GM10847 (cell line): ENCODE results near the gene BORCS8.

Source experiments
- POLR2A ChIP-seq: IDR thresholded peaks from 2 replicates; pipeline ENCODE4 v1.6.1; 2011; ENCODE audit not compliant: insufficient read length; ENCODE audit errors: extremely low read depth

Gene BORCS8

DNA sequence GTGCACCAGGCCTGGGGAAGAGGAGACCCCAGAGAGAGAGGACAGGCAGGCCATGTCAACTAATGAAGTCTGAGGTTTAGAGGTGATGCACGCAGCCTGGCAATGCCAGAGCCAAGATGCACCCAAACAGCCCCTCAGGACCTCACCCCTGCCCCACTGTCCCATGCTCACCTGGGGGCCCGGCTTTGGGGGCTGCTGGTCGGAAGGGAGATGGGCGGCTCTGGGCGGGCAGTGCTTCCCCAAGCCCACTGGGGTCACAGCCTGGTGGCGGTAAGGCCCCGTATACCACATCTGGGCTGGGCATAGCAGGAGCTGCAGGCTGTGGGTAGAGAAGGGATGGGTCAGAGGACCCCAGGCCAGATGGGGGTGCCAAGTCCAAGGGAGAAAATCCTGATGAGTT, 45.1 kb downstream of the BORCS8 start:
- no peak for TF ChIP-seq POLR2A

- no peak for TF ChIP-seq POLR2A
Observed at GRCh38 chr19:19145684-19146608, 46.0 kb downstream of the BORCS8 start.

GRCh38 chr19:19145281-19145680, 46.7 kb downstream of the BORCS8 start:
- TF ChIP-seq POLR2A = no peak

DNA sequence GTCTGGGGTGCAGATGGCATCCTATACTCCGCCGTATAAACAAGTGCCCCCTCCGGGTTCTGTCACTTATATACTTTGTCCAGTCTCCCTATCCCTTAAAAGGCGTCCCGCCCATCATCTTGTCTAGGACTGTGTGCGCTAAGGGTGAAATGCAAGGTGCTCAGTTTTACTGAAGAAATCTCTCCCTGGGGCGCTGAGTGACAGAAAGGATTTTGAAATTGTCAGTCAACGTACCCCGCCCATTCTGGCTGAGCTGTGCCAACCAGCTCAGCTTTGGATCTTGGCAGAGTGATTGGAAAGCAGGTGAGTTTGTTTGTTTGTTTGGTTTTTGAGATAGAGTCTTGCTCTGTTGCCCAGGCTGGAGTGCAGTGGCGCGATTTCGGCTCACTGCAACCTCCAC, 49.6 kb downstream of the BORCS8 start:
- TF ChIP-seq POLR2A = no peak

GRCh38 chr19:19140476-19140875, 51.5 kb downstream of the BORCS8 start:
- TF ChIP-seq POLR2A = no peak

DNA sequence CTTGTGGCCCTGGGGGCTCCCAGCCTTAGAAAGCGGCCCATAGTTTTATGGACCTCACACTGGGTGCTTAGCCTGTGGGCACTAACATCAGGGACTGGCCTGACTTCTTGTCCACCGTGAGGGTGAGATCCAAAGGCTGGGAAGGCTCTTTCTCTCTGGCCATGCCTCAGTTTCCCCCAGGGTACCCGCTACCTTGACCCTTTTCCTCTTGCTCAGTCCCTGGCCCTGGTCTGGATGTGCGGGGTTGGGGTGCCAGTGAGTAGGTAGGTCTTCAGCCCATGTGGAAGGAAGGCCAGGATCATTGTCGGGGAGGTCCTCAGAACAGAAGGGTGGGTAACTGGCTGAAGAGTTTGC, 52.1 kb downstream of the BORCS8 start:
- no peak for TF ChIP-seq POLR2A

GRCh38 chr19:19138109-19138981, 53.6 kb downstream of the BORCS8 start, which contains the start of gene TMEM161A:
Gene TMEM161A, minus strand, starts transcription at chr19:19138478. Its CDS starts 50 bp downstream, at chr19:19138428.
- peak; percentile 59 for TF ChIP-seq POLR2A

- no peak for TF ChIP-seq POLR2A
Observed at GRCh38 chr19:19137556-19138108, 54.3 kb downstream of the BORCS8 start.

DNA sequence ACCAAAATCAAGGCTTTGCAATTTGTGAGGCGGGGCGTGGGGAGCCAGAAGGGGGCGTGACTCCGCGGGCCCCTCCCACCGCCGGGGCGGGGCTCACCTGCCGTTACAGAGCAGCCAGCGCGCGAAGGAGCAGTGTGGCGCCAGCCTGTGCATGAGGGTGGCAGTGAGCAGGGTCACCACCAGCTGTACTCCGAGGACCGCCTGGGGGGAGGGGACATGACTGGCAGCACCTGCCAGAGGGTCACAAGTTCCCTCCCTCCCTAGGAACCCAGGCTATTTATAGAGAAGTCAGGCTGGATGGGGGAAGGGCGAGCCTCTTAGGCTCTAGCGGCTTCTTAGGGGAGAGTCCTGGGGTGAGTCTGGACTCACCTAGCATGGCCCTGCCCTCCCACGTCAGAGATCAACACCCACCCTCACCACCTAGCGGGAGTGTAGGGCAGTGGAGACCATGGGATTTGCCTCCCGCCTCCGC, 57.2 kb downstream of the BORCS8 start:
- TF ChIP-seq POLR2A = no peak

GRCh38 chr19:19133985-19134384, 58.0 kb downstream of the BORCS8 start:
- no peak for TF ChIP-seq POLR2A

DNA sequence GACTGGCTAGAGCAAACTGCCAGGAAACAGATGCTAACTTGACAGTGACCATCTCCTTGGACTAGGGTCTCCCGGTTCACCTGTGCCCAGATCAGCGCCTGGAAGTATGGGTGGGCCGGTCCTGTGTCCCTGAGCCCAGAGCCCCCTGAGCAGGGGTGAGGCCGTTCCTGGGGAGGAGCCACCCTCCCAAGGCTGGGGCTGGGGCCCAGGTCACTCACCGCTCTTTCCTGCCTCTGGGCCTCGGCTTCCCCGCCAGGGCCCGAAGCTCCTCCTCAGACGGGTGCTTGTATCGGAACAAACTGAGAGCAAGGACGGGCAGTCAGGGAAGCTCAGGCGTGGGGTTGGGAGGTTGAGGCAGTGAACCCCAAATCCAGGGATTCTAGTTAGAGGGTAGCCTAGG, 59.0 kb downstream of the BORCS8 start:
- TF ChIP-seq POLR2A = no peak

- TF ChIP-seq POLR2A = no peak
Observed at GRCh38 chr19:19131989-19132388, 60.0 kb downstream of the BORCS8 start.
